Heart left ventricle (tissue), 16 donors: ENCODE measurements around the gene PYM1. TPM values are rescaled to one million over a fixed set of nuclear protein-coding genes. Genes with fewer than 3 reads are reported as not detected.

Experiments used
- ATAC-seq, 4 donors: fragments of 200-7000 bp; cut with Tn5 transposase; one replicate each; pipeline ENCODE4 v1.9.1; 2020 to 2022; ENCODE audit warnings: moderate library complexity in 4 of 4, mild to moderate bottlenecking in 3 of 4, moderate number of reproducible peaks in 1 of 4
- DNase-seq, 5 donors: peaks; one replicate each; pipeline ENCODE4 v3.0.0-alpha.2; 2020
- H3K27ac ChIP-seq, 12 donors: fragments of 200-600 bp; sonication (generic) in 4 of 12; one replicate each; pipeline versions ENCODE4 v1.5.0 to v1.8.0; 2016 to 2022; ENCODE audit warnings: mild to moderate bottlenecking in 2 of 12
- H3K27me3 ChIP-seq, 9 donors: fragments of 200-600 bp; sonication (generic) in 2 of 9; one replicate each; pipeline versions ENCODE4 v1.5.1 to v1.8.0; 2016 to 2022; ENCODE audit warnings: mild to moderate bottlenecking in 3 of 9
- H3K36me3 ChIP-seq, 9 donors: fragments of 200-600 bp; sonication (generic) in 2 of 9; one replicate each; pipeline versions ENCODE4 v1.5.0 to v1.8.0; 2018 to 2022; ENCODE audit warnings: mild to moderate bottlenecking in 2 of 9
- H3K4me1 ChIP-seq, 12 donors: fragments of 200-600 bp; sonication (generic) in 4 of 12; one replicate each; pipeline versions ENCODE4 v1.5.0 to v1.8.0; 2016 to 2022; ENCODE audit warnings: mild to moderate bottlenecking in 3 of 12
- H3K4me3 ChIP-seq, 12 donors: fragments of 200-600 bp; sonication (generic) in 4 of 12; one replicate each; pipeline versions ENCODE4 v1.5.0 to v1.8.0; 2017 to 2022; ENCODE audit warnings: mild to moderate bottlenecking in 9 of 12, moderate library complexity in 4 of 12
- H3K9me3 ChIP-seq, 12 donors: fragments of 200-600 bp; sonication (generic) in 4 of 12; one replicate each; pipeline versions ENCODE4 v1.5.0 to v1.8.0; 2016 to 2022; ENCODE audit warnings: mild to moderate bottlenecking in 1 of 12
- CTCF ChIP-seq, 12 donors: fragments of 200-600 bp; sonication (generic) in 4 of 12; IDR thresholded peaks; one replicate each; pipeline versions ENCODE4 v1.5.0 to v1.8.0; 2018 to 2022; ENCODE audit warnings: antibody characterized with exemption in 12 of 12, mild to moderate bottlenecking in 5 of 12
- POLR2A ChIP-seq, 2 donors: fragments of 450-650 bp; IDR thresholded peaks; one replicate each; pipeline ENCODE4 v1.6.1; 2017; ENCODE audit warnings: antibody characterized with exemption in 2 of 2, mild to moderate bottlenecking in 2 of 2, moderate library complexity in 2 of 2
- WGBS, 4 donors: extraction: QIAGEN DNeasy Blood & Tissue Kit in 2 of 4; methylation state at CpG; one replicate each; pipeline versions ENCODE4 v1.1.5 to v1.1.7; 2013 to 2018; 5-methylcytosine and 5-hydroxymethylcytosine counted together
- intact Hi-C, 10 donors: fragments of 100-400 bp; cut with DNase I; formaldehyde crosslinking; loops; one replicate each; pipeline versions ENCODE4 v1.11.1 to v1.14.2; 2022
- polyA plus RNA-seq, 2 donors: library from polyadenylated mRNA; stranded (reverse); fragments of 200-250 nt; gene quantifications; one replicate each; pipeline ENCODE4 v1.2.3, GENCODE V29; 2013
- total RNA-seq, 9 donors: library from RNA; depleted of rRNA in 2 of 9; stranded (reverse); fragments of >200 nt in 2 of 9; fragmentation: NEBNext Ultra II Directional in 3 of 9; extraction: Animal tissue kit (Norgen Biotek cat#: 25700) in 3 of 9; gene quantifications; one replicate each; pipeline versions ENCODE4 v1.1.0 to v1.2.4, GENCODE V29; 2016 to 2023
- donor health status: ischemic (EF 13 %, LVEDD 7.1; RV severe dilation, severe dysfunction).
- donor health status: healthy with polysubstance abuse.
- donor health status: DM: no; HTN: yes; CAD: no.
- donor health status: DM: no; HTN: no; CAD: no.
- donor health status: ischemic (EF 25% LVEDD 6.9; RV normal size, moderate dysfunction).
- donor health status: ischemic (EF 25% LVEDD 5.7; RV mildly dilated, moderate dysfunction).
- donor health status: healthy.
- donor health status: DM: yes; HTN: yes; CAD: no.
- donor health status: ischemic (EF 35%, LVEDD 5.7; RV mildly dilated, moderate dysfunction).
- donor health status: nonischemic (EF 11% LVEDD 7.7; RV severe dilation, severe dysfunction).
- donor health status: DM: yes; HTN: yes; CAD: no.
- donor health status: PGD.
- donor health status: ischemic (EF 29% LVEDD 5.4; RV normal size, mild dysfunction).
- donor health status: nonischemic (EF 23%, LVEDD 6.1; RV moderate dilation, normal function).

Gene PYM1
- total and polyA plus RNA-seq, 11 donors = 12.0 to 33.6 (median 15.3) TPM

- Histone ChIP-seq H3K9me3 (peaks cover 0 to 5% (median 0%) of the 10 kb centered on the region in 12 donors), H3K27me3 (no peaks in the 10 kb centered on the region), H3K4me1 (no peaks in the 10 kb centered on the region), H3K4me3 (no peak overlapping the region), H3K27ac (no peak overlapping the region), H3K36me3 (no peaks in the 10 kb centered on the region)
- no peak for DNase-seq
- TF ChIP-seq POLR2A (IDR thresholded peaks at IDR 0.05) = no peak
- TF ChIP-seq CTCF (IDR thresholded peaks at IDR 0.05) = no peak
- 73 to 94% (median 93%) methylated on average over 4 of the region's 4 CpGs for WGBS, 4 donors
- intact Hi-C loops = no loop called here
- ATAC-seq = no peak
Measured at GRCh38 chr12:55891310-55891709, 36.4 kb downstream of the PYM1 start.

DNA sequence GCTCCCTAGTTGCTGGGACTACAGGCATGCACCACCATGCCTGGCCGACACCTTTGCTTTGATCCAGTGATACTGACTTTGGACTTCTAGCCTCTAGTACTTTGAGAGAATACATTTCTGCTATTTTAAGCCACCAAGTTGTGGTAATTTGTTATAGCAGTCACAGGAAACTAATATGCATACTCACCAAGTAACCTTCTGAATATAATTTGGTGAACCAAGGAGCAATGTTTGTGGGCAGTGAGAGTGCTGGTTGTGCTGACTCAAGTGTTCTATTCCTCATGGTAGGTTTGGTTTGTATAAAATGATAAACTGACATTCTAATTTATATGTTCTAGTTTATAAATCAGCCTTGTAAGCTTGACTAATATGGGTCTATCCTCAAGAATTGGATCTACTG, 42.6 kb downstream of the PYM1 start:
- 75 to 92% (median 78%) methylated on average over 1 of the region's 1 CpG for WGBS, 4 donors
- intact Hi-C loops = no loop called here

DNA sequence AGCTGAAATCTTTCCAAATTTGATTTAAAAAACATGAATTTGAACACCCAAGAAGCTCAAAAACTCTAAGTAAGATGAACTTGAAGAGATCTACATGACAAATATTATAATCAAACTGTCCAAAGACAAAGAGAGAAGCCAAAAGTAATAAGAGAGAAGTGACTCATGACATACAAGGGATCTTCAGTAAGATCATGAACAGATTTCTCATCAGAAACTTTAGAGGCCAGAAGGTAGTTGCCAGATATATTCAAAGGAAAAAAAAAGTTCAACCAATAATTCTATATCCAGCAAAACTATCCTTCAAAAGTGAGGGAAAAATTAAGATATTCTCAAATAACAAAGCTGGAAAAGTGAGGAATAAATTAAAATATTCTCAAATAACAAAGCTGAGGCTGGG, 49.9 kb downstream of the PYM1 start:
- H3K4me3 ChIP-seq = no peak overlapping the region
- H3K36me3 ChIP-seq = no peaks in the 10 kb centered on the region
- TF ChIP-seq CTCF (IDR thresholded peaks at IDR 0.05) (no peak), POLR2A (IDR thresholded peaks at IDR 0.05) (no peak)
- H3K4me1 ChIP-seq = no peaks in the 10 kb centered on the region
- peaks cover 0 to 15% (median 6%) of the 10 kb centered on the region in 12 donors for H3K9me3 ChIP-seq
- no peak for ATAC-seq
- H3K27ac ChIP-seq = no peak overlapping the region
- no peaks in the 10 kb centered on the region for H3K27me3 ChIP-seq
- intact Hi-C loops = no loop called here
- no peak for DNase-seq

More for the DNA sequence above, 42.6 kb downstream of the PYM1 start:
- TF ChIP-seq CTCF (IDR thresholded peaks at IDR 0.05) = no peak
- Histone ChIP-seq H3K4me3 (no peak overlapping the region), H3K27me3 (no peaks in the 10 kb centered on the region), H3K9me3 (no peaks in the 10 kb centered on the region), H3K4me1 (no peaks in the 10 kb centered on the region), H3K27ac (no peak overlapping the region), H3K36me3 (no peaks in the 10 kb centered on the region)
- DNase-seq (no peak), ATAC-seq (no peak)

DNA sequence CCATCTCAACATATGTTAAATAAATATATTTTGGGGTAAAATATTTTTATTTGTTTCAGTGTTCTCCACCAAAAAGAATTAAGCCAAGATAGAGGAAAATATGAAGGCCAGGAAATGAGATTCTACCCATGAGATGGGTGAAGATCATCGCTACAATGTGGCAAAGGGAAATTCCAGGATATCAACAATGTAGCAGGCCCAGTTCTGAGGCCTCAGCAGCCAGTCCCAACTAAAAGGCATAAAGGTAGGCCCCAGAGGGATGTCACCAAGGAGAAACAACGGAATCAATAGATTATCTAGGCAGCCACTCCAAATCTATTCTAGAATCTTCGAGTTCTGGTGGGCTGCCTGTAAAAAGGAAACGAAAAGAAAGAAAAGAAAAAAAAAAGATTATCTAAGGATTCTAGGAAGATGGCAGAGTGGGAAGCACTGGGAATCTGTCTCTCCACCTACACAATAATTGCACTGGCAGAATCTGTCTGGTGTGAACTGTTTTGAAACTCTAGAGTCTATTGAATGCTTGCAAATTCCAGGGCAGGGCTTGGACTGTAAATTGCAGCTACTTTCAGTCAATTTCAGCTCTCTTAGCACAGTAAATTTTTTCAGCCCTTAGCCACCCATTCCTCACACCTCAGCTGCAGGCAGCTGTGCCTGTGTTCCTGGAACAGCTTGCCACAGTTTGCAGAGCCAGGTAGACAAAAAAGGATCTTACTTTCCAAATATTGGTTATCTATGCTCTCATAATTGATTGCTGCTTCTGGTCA, 51.8 kb downstream of the PYM1 start:
- Histone ChIP-seq H3K27ac (no peak overlapping the region), H3K36me3 (no peaks in the 10 kb centered on the region), H3K4me3 (no peak overlapping the region), H3K9me3 (peaks cover 0 to 15% (median 6%) of the 10 kb centered on the region in 12 donors), H3K4me1 (no peaks in the 10 kb centered on the region), H3K27me3 (no peaks in the 10 kb centered on the region)
- no peak for DNase-seq
- WGBS, 4 donors = 79 to 83% (median 80%) methylated on average over 4 of the region's 4 CpGs
- no peak for ATAC-seq
- intact Hi-C loops = no loop called here
- TF ChIP-seq POLR2A (IDR thresholded peaks at IDR 0.05) = no peak
- TF ChIP-seq CTCF (IDR thresholded peaks at IDR 0.05) = no peak
